ENCODE measurements around the gene KRAS. TPM values are rescaled to one million over a fixed set of nuclear protein-coding genes. Genes with fewer than 3 reads are reported as not detected.

Gene KRAS
- total RNA-seq, 5 donors from 2014 or later (not counting 1 experiment from before 2014, with no cell fraction given), result 29.1 to 44.1 (median 31.5) TPM

- Histone ChIP-seq H3K4me3 (ENCODE audit: control insufficient read depth in 1 of 2, extremely low read depth in 1 of 2, low read length in 1 of 2) (no peak overlapping the region), H3K9me3 (no peaks in the 10 kb centered on the region), H3K4me1 (ENCODE audit: control insufficient read depth in 1 of 2, extremely low read depth in 1 of 2, insufficient read depth in 2 of 2, low read length in 2 of 2) (no peaks in the 10 kb centered on the region), H3K36me3 (ENCODE audit: control insufficient read depth in 2 of 2, extremely low read depth in 1 of 2, insufficient read depth in 1 of 2, low read length in 1 of 2) (no peaks in the 10 kb centered on the region), H3K27me3 (replicated peaks in 1 of 2; ENCODE audit: control insufficient read depth in 2 of 2, extremely low read depth in 1 of 2, insufficient read depth in 2 of 2, low read length in 1 of 2) (peaks cover 0 to 2% of the 10 kb centered on the region in 2 experiments), H3K27ac (ENCODE audit: low read length) (no peak overlapping the region)
- Mint-ChIP-seq H3K4me3 (no peak overlapping the region), H3K4me1 (no peaks in the 10 kb centered on the region), H3K36me3 (no peaks in the 10 kb centered on the region), H3K9me3 (no peaks in the 10 kb centered on the region), H3K27ac (no peak overlapping the region), H3K27me3 (no peaks in the 10 kb centered on the region)
- WGBS (ENCODE audit: insufficient coverage), result 93% methylated on average over 5 of the region's 6 CpGs
- ChIA-PET CTCF (no interaction called here), POLR2A (no interaction called here)
- ATAC-seq (replicated peaks in 1 of 4) (no peak), DNase-seq (no peak)
Measured at GRCh38 chr12:25162866-25163265, 87.9 kb downstream of the KRAS start.

- no peak overlapping the region for H3K27ac ChIP-seq (ENCODE audit: low read length)
- no peak for DNase-seq
- no peaks in the 10 kb centered on the region for H3K27me3 Mint-ChIP-seq
- ChIA-PET POLR2A (interaction anchor here in 1 of 2 donors (0.6 kb wide), 2 partner anchors 57 to 165 kb away, joined by 3 to 4 read pairs; no protein-coding TSS in a partner anchor), CTCF (interaction anchor here (0.7 to 2.6 kb wide), 7 partner anchors 11 to 1748 kb away, joined by 3 to 17 read pairs (median 4); partner anchors contain the start of genes DNAI7 (in 1 of the 2) and ETFRF1 (in 1 of the 2))
- no peaks in the 10 kb centered on the region for H3K9me3 ChIP-seq
- no peak for ATAC-seq (replicated peaks in 1 of 4)
- H3K4me1 ChIP-seq (ENCODE audit: control insufficient read depth in 1 of 2, extremely low read depth in 1 of 2, insufficient read depth in 2 of 2, low read length in 2 of 2), result no peaks in the 10 kb centered on the region
- no peak overlapping the region for H3K27ac Mint-ChIP-seq
- WGBS (ENCODE audit: insufficient coverage), result 100% methylated on average over 1 of the region's 4 CpGs
- no peaks in the 10 kb centered on the region for H3K36me3 ChIP-seq (ENCODE audit: control insufficient read depth in 2 of 2, extremely low read depth in 1 of 2, insufficient read depth in 1 of 2, low read length in 1 of 2)
- H3K4me1 Mint-ChIP-seq, result peaks cover 7 to 11% (median 8%) of the 10 kb centered on the region in 3 donors
- H3K4me3 Mint-ChIP-seq, result no peak overlapping the region
- H3K36me3 Mint-ChIP-seq, result no peaks in the 10 kb centered on the region
- H3K27me3 ChIP-seq (replicated peaks in 1 of 2; ENCODE audit: control insufficient read depth in 2 of 2, extremely low read depth in 1 of 2, insufficient read depth in 2 of 2, low read length in 1 of 2), result no peaks in the 10 kb centered on the region
- H3K9me3 Mint-ChIP-seq, result no peaks in the 10 kb centered on the region
- H3K4me3 ChIP-seq (ENCODE audit: control insufficient read depth in 1 of 2, extremely low read depth in 1 of 2, low read length in 1 of 2), result no peak overlapping the region
Measured at GRCh38 chr12:25156061-25156460, 94.7 kb downstream of the KRAS start.

GRCh38 chr12:25155022-25155576 is 95.6 kb downstream of the KRAS start:
- Mint-ChIP-seq H3K27ac (peak overlapping the region in 1 of 2 donors; percentile 56), H3K4me1 (peaks cover 7 to 11% (median 8%) of the 10 kb centered on the region in 3 donors), H3K4me3 (peak overlapping the region; percentile 13 to 39 (median 37)), H3K27me3 (no peaks in the 10 kb centered on the region), H3K36me3 (no peaks in the 10 kb centered on the region), H3K9me3 (no peaks in the 10 kb centered on the region)
- Histone ChIP-seq H3K4me3 (ENCODE audit: control insufficient read depth in 1 of 2, extremely low read depth in 1 of 2, low read length in 1 of 2) (no peak overlapping the region), H3K27me3 (replicated peaks in 1 of 2; ENCODE audit: control insufficient read depth in 2 of 2, extremely low read depth in 1 of 2, insufficient read depth in 2 of 2, low read length in 1 of 2) (no peaks in the 10 kb centered on the region), H3K4me1 (ENCODE audit: control insufficient read depth in 1 of 2, extremely low read depth in 1 of 2, insufficient read depth in 2 of 2, low read length in 2 of 2) (no peaks in the 10 kb centered on the region), H3K36me3 (ENCODE audit: control insufficient read depth in 2 of 2, extremely low read depth in 1 of 2, insufficient read depth in 1 of 2, low read length in 1 of 2) (no peaks in the 10 kb centered on the region), H3K9me3 (no peaks in the 10 kb centered on the region), H3K27ac (ENCODE audit: low read length) (no peak overlapping the region)
- ChIA-PET POLR2A (no interaction called here), CTCF (interaction anchor here (0.7 to 3.5 kb wide), 24 partner anchors 10 to 877 kb away, joined by 3 to 24 read pairs (median 4); partner anchors contain the start of genes DNAI7 (in 1 of the 2), ETFRF1 (in 1 of the 2) and KRAS (in 1 of the 2))
- no CpG with 5 or more reads among the region's 2 CpGs for WGBS (ENCODE audit: insufficient coverage)
- DNase-seq, result peak in 1 of 35 experiments; percentile 72
- peak in 2 of 4 experiments; percentile 51 to 55 for ATAC-seq (replicated peaks in 1 of 4)

Other genes with a start within 250 kb of the KRAS start
- under 1 TPM in 3 of 5 donors, not detected in 2; 0.16 to 0.90 (median 0.30) TPM for gene DNAI7, start 55.8 kb downstream of the KRAS start, total RNA-seq
- 10 to 100 TPM; 20.0 to 34.4 (median 22.1) TPM for gene ETFRF1, start 55.7 kb downstream of the KRAS start, total RNA-seq